ENCODE data around the gene SLC39A11. TPM values are rescaled to one million over a fixed set of nuclear protein-coding genes. Genes with fewer than 3 reads are reported as not detected.
"Not testable (repeated sequence)": the region's sequence is repeated elsewhere in the genome, so short reads cannot be mapped to it uniquely, and the experiment has no call there.

The SLC39A11 gene
- total RNA-seq, 1 donor from 2014 or later = 16.3 TPM

DNA sequence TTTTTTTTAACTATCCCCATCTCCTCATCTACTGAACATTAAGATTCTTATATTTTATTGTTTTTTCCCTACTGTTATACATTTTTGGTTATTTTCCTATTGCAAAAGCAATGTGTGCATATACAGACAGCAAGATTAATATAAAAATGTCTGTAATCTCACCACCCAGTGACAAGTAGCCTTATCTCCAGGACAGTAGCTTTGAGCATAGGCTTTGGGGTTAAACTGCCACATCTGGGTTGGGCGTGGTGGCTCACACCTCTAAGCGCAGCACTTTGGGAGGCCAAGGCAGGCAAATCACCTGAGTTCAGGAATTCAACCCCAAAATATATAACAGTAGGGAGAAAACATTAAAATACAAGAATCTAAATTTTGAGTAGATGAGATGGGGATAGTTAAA, 44.9 kb upstream of the SLC39A11 start:
- Mint-ChIP-seq H3K27ac (ENCODE audit: unreplicated experiment) (no peak overlapping the region), H3K4me3 (ENCODE audit: unreplicated experiment) (no peak overlapping the region), H3K4me1 (ENCODE audit: low read depth, unreplicated experiment) (peaks cover 14% of the 10 kb centered on the region), H3K9me3 (ENCODE audit: unreplicated experiment) (no peaks in the 10 kb centered on the region), H3K36me3 (ENCODE audit: unreplicated experiment) (no peaks in the 10 kb centered on the region), H3K27me3 (ENCODE audit: unreplicated experiment) (no peaks in the 10 kb centered on the region)
- TF ChIP-seq, protein P1, sequence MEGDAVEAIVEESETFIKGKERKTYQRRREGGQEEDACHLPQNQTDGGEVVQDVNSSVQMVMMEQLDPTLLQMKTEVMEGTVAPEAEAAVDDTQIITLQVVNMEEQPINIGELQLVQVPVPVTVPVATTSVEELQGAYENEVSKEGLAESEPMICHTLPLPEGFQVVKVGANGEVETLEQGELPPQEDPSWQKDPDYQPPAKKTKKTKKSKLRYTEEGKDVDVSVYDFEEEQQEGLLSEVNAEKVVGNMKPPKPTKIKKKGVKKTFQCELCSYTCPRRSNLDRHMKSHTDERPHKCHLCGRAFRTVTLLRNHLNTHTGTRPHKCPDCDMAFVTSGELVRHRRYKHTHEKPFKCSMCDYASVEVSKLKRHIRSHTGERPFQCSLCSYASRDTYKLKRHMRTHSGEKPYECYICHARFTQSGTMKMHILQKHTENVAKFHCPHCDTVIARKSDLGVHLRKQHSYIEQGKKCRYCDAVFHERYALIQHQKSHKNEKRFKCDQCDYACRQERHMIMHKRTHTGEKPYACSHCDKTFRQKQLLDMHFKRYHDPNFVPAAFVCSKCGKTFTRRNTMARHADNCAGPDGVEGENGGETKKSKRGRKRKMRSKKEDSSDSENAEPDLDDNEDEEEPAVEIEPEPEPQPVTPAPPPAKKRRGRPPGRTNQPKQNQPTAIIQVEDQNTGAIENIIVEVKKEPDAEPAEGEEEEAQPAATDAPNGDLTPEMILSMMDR (IDR thresholded peaks at IDR 0.05; ENCODE audit: partially characterized antibody, unreplicated experiment) = no peak
- no peak for DNase-seq

DNA sequence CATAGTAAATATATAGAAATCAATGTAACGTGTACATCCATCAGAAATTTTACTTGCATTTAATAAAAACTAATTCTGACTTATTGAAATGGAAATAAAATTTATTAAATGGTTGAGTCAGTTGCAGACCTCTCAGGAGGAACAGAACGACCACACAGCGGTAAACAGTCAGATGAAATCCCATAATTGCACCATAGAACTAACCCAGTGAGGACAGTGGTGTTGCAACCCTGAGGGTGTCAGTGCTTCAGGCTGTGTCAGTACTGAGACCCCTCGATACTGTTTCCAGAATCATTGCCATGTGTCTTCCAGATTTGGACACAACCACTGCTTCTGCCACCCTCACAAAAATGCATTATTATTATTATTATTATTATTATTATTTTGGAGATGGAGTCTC, 43.3 kb upstream of the SLC39A11 start:
- H3K27me3 Mint-ChIP-seq (ENCODE audit: unreplicated experiment) = no peaks in the 10 kb centered on the region
- H3K36me3 Mint-ChIP-seq (ENCODE audit: unreplicated experiment) = no peaks in the 10 kb centered on the region

DNA sequence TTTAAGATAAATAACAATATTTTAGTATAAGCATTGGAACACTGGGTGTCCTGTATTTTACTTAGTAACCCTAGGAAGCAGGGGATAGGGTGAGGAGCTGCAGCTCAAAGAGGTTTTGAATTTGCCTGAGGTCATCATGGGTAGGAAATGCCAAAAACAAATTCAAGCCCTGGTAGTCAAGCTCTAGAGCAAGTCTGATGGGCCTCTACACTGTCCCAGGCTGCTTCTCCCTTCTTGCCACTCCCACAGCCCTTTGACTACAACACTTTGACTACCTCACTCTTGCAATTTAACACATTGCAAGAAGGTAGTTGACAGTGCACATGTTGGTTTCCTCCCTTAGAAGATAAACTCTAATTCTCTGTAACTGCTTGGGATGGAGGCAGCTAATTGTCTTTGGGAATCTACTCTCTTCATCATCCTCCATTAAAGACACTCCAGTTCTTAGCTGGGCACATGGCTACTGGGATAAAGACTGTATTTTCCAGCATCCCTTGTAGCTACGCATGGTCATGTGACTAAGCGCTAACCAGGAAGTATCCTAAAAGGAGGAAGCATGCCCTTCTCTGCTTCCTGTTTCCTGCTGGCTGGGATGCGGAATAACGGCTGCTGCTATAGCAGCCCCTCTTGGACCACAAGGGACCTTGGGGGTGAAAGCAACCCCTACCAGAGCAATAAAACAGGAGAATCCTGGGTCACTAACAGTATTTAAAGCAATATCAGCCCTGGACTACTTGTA, 41.6 kb upstream of the SLC39A11 start:
- peaks cover 21% of the 10 kb centered on the region for H3K4me1 Mint-ChIP-seq (ENCODE audit: low read depth, unreplicated experiment)
- H3K27ac Mint-ChIP-seq (ENCODE audit: unreplicated experiment) = no peak overlapping the region
- H3K9me3 Mint-ChIP-seq (ENCODE audit: unreplicated experiment) = no peaks in the 10 kb centered on the region
- no peak overlapping the region for H3K4me3 Mint-ChIP-seq (ENCODE audit: unreplicated experiment)
- DNase-seq = no peak
- TF ChIP-seq, protein P1 (IDR thresholded peaks at IDR 0.05; ENCODE audit: partially characterized antibody, unreplicated experiment) = no peak
- no peaks in the 10 kb centered on the region for H3K27me3 Mint-ChIP-seq (ENCODE audit: unreplicated experiment)
- no peaks in the 10 kb centered on the region for H3K36me3 Mint-ChIP-seq (ENCODE audit: unreplicated experiment)

More for the DNA sequence above, 43.3 kb upstream of the SLC39A11 start:
- no peak overlapping the region for H3K4me3 Mint-ChIP-seq (ENCODE audit: unreplicated experiment)
- TF ChIP-seq, protein P1 (IDR thresholded peaks at IDR 0.05; ENCODE audit: partially characterized antibody, unreplicated experiment) = no peak
- H3K4me1 Mint-ChIP-seq (ENCODE audit: low read depth, unreplicated experiment) = peaks cover 21% of the 10 kb centered on the region
- no peaks in the 10 kb centered on the region for H3K9me3 Mint-ChIP-seq (ENCODE audit: unreplicated experiment)
- no peak overlapping the region for H3K27ac Mint-ChIP-seq (ENCODE audit: unreplicated experiment)
- no peak for DNase-seq

DNA sequence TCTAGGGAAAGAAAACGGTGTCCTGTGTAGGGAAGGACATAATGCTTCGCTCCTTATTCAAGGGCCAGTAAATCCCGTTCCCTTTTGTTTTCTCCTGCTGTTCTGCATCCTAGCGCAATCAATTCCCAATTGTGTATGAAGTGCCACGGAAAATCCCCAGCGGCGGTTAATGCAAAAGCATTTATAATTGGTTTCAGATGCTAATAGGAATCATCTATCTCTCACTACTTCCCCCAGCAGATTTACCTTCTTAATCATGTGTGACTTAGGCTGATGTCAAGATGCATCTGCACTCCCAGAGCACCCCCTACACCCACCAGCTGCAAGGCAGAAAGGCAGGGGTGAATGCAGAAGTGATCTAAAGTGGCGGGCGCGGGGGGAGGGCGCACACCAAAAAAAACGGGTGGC, 39.6 kb upstream of the SLC39A11 start:
- no peaks in the 10 kb centered on the region for H3K9me3 Mint-ChIP-seq (ENCODE audit: unreplicated experiment)
- TF ChIP-seq, protein P1 (IDR thresholded peaks at IDR 0.05; ENCODE audit: partially characterized antibody, unreplicated experiment) = no peak

DNA sequence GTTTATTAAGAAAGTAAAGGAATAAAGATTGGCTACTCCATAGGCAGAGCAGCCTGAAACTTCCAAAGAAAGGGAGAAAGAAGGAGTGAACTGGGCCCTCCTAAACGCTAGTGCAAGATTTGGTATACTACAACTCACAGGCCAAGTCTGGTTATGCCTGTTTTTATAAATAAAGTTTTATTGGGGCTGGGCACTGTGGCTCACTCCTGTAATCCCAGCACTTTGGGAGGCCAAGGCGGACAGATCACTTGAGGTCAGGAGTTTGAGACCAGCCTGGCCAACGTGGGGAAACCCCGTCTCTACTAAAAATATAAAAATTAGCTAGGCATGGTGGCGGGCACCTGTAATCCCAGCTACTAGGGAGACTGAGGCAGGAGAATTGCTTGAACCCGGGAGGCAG, 39.0 kb upstream of the SLC39A11 start:
- not testable (repeated sequence) for DNase-seq; H3K27ac Mint-ChIP-seq (ENCODE audit: unreplicated experiment); H3K4me3 Mint-ChIP-seq (ENCODE audit: unreplicated experiment); H3K9me3 Mint-ChIP-seq (ENCODE audit: unreplicated experiment); H3K27me3 Mint-ChIP-seq (ENCODE audit: unreplicated experiment); H3K36me3 Mint-ChIP-seq (ENCODE audit: unreplicated experiment)
- peaks cover 19% of the 10 kb centered on the region for H3K4me1 Mint-ChIP-seq (ENCODE audit: low read depth, unreplicated experiment)

More for the DNA sequence above, 39.6 kb upstream of the SLC39A11 start:
- Mint-ChIP-seq H3K4me1 (ENCODE audit: low read depth, unreplicated experiment) (peaks cover 19% of the 10 kb centered on the region), H3K27ac (ENCODE audit: unreplicated experiment) (peak overlapping the region; percentile 19), H3K27me3 (ENCODE audit: unreplicated experiment) (peaks cover 3% of the 10 kb centered on the region), H3K4me3 (ENCODE audit: unreplicated experiment) (peak overlapping the region; percentile 10), H3K36me3 (ENCODE audit: unreplicated experiment) (no peaks in the 10 kb centered on the region)
- peak; percentile 33 for DNase-seq
